Measurements from ENCODE around the gene HAPLN2. TPM values are rescaled to one million over a fixed set of nuclear protein-coding genes. Genes with fewer than 3 reads are reported as not detected.
A peak's percentile ranks its signal among the peaks of the same experiment; 100 is the strongest.

The HAPLN2 gene
- total and polyA plus RNA-seq, 2 of the 8 experiments (the other 6 are each of a cell fraction or from before 2014, with no cell fraction given), result 0.19 to 0.51 TPM

DNA sequence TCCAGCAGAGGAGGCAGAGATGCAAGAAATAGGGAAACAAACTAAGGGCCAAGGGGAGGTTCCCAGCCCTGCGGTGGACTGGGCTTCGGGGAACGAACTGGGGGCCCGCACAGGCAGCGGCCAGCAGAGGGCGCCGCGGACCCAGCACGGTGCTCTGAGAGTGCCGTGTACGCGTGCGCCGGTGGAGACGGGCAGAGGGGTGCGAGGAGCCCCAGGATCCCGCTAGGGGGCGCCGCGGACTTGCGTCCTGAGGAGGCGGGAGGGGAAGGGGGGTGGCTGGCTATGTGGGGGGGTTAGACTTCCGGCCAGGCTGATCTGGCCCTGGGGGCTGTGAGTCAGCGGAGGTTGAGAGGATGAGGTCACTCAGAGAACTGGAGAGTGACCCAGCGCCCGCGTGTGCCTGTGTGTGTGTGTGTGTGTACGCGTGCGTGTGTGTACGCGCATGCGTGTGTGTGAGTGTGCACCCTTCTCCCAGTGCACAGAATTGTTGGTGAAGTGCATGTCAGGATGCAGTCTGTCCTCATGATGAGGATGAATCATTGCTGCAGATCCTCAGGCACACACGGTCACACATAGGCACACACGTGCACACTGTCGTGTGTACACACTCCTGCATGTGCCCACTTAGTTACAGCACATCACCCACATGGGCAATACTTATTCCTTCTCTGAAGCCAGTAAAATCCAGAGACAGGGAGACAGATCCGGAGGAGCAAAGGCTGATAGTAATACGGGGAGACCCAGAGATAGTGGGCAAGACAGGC, 41.0 kb downstream of the HAPLN2 start (continued):
- TF ChIP-seq E2F6 (IDR thresholded peaks at IDR 0.05) (no peak), POU5F1 (IDR thresholded peaks at IDR 0.05; ENCODE audit: low read depth, low read length) (no peak), HDAC2 (IDR thresholded peaks at IDR 0.05; ENCODE audit: borderline replicate concordance in 1 of 2, low read depth in 2 of 2, low read length in 2 of 2) (no peak), CHD2 (IDR thresholded peaks at IDR 0.05; ENCODE audit: low read length) (no peak), RBBP5 (IDR thresholded peaks at IDR 0.05; ENCODE audit: borderline replicate concordance, low read depth, low read length) (no peak), CBX5 (IDR thresholded peaks at IDR 0.05; ENCODE audit: low read depth, low read length) (no peak), PHF8 (conservative IDR thresholded peaks at IDR 0.05; ENCODE audit: low read depth, low read length) (no peak), TEAD4 (IDR thresholded peaks at IDR 0.05; ENCODE audit: low read depth, low read length) (0 out of 2 replicates have a peak, but pooled peaks have one; percentile 12), JUN (IDR thresholded peaks at IDR 0.05; ENCODE audit: low read depth, low read length) (peak; percentile 87; the same call in 1 of the 2 replicates), RNF2 (IDR thresholded peaks at IDR 0.05; ENCODE audit: borderline replicate concordance, low read depth, low read length, missing control alignments, poor library complexity, severe bottlenecking) (no peak), CHD1 (IDR thresholded peaks at IDR 0.05; ENCODE audit: low read depth, low read length) (no peak), SUZ12 (IDR thresholded peaks at IDR 0.05; ENCODE audit: low read length) (no peak), RFX5 (IDR thresholded peaks at IDR 0.05; ENCODE audit: borderline replicate concordance, low read depth, low read length) (no peak), SP1 (IDR thresholded peaks at IDR 0.05; ENCODE audit: low read depth, low read length) (0 out of 2 replicates have a peak, but pooled peaks have one; percentile 44), ATF2 (IDR thresholded peaks at IDR 0.05; ENCODE audit: low read length) (peak; percentile 93; the same call in 1 of the 2 replicates), GTF2F1 (IDR thresholded peaks at IDR 0.05; ENCODE audit: borderline replicate concordance, low read depth, low read length) (no peak), YY1 (IDR thresholded peaks at IDR 0.05; ENCODE audit: low read depth, low read length) (no peak), TAF7 (optimal IDR thresholded peaks at IDR 0.05; ENCODE audit: borderline replicate concordance, low read depth, low read length) (peak; percentile 94), JUND (IDR thresholded peaks at IDR 0.05; ENCODE audit: low read length) (peak; percentile 90), TBP (IDR thresholded peaks at IDR 0.05; ENCODE audit: low read depth, low read length) (no peak), BCL11A (IDR thresholded peaks at IDR 0.05; ENCODE audit: low read depth in 2 of 2, low read length in 2 of 2) (no peak), NRF1 (IDR thresholded peaks at IDR 0.05; ENCODE audit: low read depth, low read length) (peak; percentile 63)

All from H1 (cell line).